ENCODE measurements around the gene METTL3. TPM values are rescaled to one million over a fixed set of nuclear protein-coding genes. Genes with fewer than 3 reads are reported as not detected.

METTL3 gene
- total and polyA plus RNA-seq, 2 donors (not counting 3 experiments of a cell fraction or from before 2014, with no cell fraction given) = 65.0 to 85.3 TPM

DNA sequence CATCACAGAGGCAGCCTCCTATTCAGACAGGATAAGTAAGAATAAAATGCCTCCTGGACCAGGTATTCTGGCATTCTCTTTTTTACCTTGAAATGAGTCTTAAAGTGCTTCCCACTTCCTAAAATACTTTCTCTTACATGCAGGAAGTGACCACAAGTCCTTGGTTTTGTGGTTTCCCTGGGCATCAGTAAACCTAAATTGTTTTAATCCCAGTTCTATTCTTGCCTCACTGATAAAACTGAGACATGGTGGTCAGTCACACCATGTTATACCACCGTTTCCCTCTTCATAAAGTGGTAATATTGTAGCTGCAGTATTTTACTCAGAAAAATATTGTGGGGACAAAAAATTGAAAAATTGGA lies 16.2 kb upstream of the METTL3 start:
- no TSS peak for BruUV-seq (replicated peaks)
- Histone ChIP-seq H3K4me3 (replicated peaks in 1 of 3; ENCODE audit: insufficient read depth in 1 of 3, low read depth in 1 of 3, low read length in 3 of 3) (no peak overlapping the region), H3K36me3 (ENCODE audit: control insufficient read depth in 2 of 2, extremely low read depth in 1 of 2, insufficient read depth in 2 of 2, low read length in 2 of 2) (no peaks in the 10 kb centered on the region), H3K27me3 (ENCODE audit: control insufficient read depth in 2 of 2, insufficient read depth in 2 of 2, low read length in 2 of 2) (peaks cover 18 to 20% of the 10 kb centered on the region in 2 experiments), H3K27ac (ENCODE audit: insufficient read depth, low read depth, low read length) (no peak overlapping the region), H2AFZ (ENCODE audit: low read depth, low read length) (no peak overlapping the region), H4K20me1 (replicated peaks; ENCODE audit: control insufficient read depth, extremely low read depth, insufficient read depth, low read length) (no peaks in the 10 kb centered on the region), H3K9me1 (replicated peaks; ENCODE audit: control insufficient read depth, extremely low read depth, insufficient read depth, low read length) (no peaks in the 10 kb centered on the region), H3K79me2 (ENCODE audit: control insufficient read depth, insufficient read depth, low read length) (no peaks in the 10 kb centered on the region), H3K9ac (replicated peaks; ENCODE audit: extremely low read depth, insufficient read depth, low read length) (no peak overlapping the region), H3K9me3 (replicated peaks; ENCODE audit: control insufficient read depth, insufficient read depth, low read length) (no peaks in the 10 kb centered on the region), H3K4me1 (ENCODE audit: control insufficient read depth, extremely low read depth, insufficient read depth, low read length) (peaks cover 3% of the 10 kb centered on the region), H3K4me2 (ENCODE audit: insufficient read depth, low read length) (no peak overlapping the region)
- ChIA-PET CTCF (interaction anchor here (2.4 to 3.1 kb wide), 2 partner anchors 11 to 28 kb away, joined by 10 to 28 read pairs; no protein-coding TSS in a partner anchor), POLR2A (interaction anchor here (1.9 kb wide), 1 partner anchor 16 kb away, joined by 19 read pairs; the partner anchor contains the start of gene METTL3)
- DNase-seq (ENCODE audit: low read depth, low spot score) = no peak
- intact Hi-C loops (cut with micrococcal nuclease) (no loop called here), dilution Hi-C loops (cut with MboI; ENCODE audit: extremely low pct_ligation_motif_present, low sequenced_read_pairs) (no loop called here)
- TF ChIP-seq JUN (IDR thresholded peaks at IDR 0.05; ENCODE audit: borderline replicate concordance, insufficient read depth, insufficient read length, low read depth) (no peak), EZH2 (IDR thresholded peaks at IDR 0.05; ENCODE audit: borderline replicate concordance, low read depth, low read length, severe bottlenecking) (no peak), FOS (IDR thresholded peaks at IDR 0.05; ENCODE audit: borderline replicate concordance, insufficient read depth, low read length) (no peak), POLR2A (IDR thresholded peaks at IDR 0.05; ENCODE audit: low read depth, low read length) (no peak), GATA2 (IDR thresholded peaks at IDR 0.05; ENCODE audit: insufficient read depth, insufficient read length, low read depth, low read length) (no peak), MYC (IDR thresholded peaks at IDR 0.05; ENCODE audit: low read depth, low read length) (no peak), POLR2AphosphoS5 (IDR thresholded peaks at IDR 0.05; ENCODE audit: insufficient read depth, low read depth, low read length) (no peak)
- TF ChIP-seq, protein P1, sequence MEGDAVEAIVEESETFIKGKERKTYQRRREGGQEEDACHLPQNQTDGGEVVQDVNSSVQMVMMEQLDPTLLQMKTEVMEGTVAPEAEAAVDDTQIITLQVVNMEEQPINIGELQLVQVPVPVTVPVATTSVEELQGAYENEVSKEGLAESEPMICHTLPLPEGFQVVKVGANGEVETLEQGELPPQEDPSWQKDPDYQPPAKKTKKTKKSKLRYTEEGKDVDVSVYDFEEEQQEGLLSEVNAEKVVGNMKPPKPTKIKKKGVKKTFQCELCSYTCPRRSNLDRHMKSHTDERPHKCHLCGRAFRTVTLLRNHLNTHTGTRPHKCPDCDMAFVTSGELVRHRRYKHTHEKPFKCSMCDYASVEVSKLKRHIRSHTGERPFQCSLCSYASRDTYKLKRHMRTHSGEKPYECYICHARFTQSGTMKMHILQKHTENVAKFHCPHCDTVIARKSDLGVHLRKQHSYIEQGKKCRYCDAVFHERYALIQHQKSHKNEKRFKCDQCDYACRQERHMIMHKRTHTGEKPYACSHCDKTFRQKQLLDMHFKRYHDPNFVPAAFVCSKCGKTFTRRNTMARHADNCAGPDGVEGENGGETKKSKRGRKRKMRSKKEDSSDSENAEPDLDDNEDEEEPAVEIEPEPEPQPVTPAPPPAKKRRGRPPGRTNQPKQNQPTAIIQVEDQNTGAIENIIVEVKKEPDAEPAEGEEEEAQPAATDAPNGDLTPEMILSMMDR (IDR thresholded peaks at IDR 0.05; ENCODE audit: extremely low read depth in 1 of 2, insufficient read depth in 1 of 2, low read depth in 1 of 2, low read length in 2 of 2) = no peak
- TF ChIP-seq, protein P2, sequence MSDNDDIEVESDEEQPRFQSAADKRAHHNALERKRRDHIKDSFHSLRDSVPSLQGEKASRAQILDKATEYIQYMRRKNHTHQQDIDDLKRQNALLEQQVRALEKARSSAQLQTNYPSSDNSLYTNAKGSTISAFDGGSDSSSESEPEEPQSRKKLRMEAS (IDR thresholded peaks at IDR 0.05; ENCODE audit: insufficient read depth, insufficient read length) = no peak
- FAIRE-seq = no peak

Data from endothelial cell of umbilical vein (primary cell).